ENCODE data around the gene PKN2. TPM values are rescaled to one million over a fixed set of nuclear protein-coding genes. Genes with fewer than 3 reads are reported as not detected.

The PKN2 gene
- total RNA-seq, 1 experiment from 2014 or later, result 74.1 TPM

- intact Hi-C loops (cut with micrococcal nuclease; ENCODE audit: unreplicated experiment), result no loop called here
- Histone ChIP-seq H3K27me3 (ENCODE audit: control insufficient read depth, insufficient read depth, low read length) (peaks cover 13% of the 10 kb centered on the region; the same call in 1 of the 2 replicates), H3K4me3 (ENCODE audit: low read depth in 2 of 2, low read length in 2 of 2) (no peak overlapping the region), H3K27ac (ENCODE audit: low read length) (no peak overlapping the region), H3K36me3 (ENCODE audit: control insufficient read depth, insufficient read depth, low read length) (no peaks in the 10 kb centered on the region), H3K4me1 (ENCODE audit: control insufficient read depth, insufficient read depth, low read length) (no peaks in the 10 kb centered on the region), H3K9me3 (ENCODE audit: control insufficient read depth, insufficient read depth, low read depth, low read length) (no peaks in the 10 kb centered on the region)
- ChIA-PET POLR2A (no interaction called here), CTCF (no interaction called here)
- no peak for TF ChIP-seq CTCF (IDR thresholded peaks at IDR 0.05)
- TF ChIP-seq, protein P1, sequence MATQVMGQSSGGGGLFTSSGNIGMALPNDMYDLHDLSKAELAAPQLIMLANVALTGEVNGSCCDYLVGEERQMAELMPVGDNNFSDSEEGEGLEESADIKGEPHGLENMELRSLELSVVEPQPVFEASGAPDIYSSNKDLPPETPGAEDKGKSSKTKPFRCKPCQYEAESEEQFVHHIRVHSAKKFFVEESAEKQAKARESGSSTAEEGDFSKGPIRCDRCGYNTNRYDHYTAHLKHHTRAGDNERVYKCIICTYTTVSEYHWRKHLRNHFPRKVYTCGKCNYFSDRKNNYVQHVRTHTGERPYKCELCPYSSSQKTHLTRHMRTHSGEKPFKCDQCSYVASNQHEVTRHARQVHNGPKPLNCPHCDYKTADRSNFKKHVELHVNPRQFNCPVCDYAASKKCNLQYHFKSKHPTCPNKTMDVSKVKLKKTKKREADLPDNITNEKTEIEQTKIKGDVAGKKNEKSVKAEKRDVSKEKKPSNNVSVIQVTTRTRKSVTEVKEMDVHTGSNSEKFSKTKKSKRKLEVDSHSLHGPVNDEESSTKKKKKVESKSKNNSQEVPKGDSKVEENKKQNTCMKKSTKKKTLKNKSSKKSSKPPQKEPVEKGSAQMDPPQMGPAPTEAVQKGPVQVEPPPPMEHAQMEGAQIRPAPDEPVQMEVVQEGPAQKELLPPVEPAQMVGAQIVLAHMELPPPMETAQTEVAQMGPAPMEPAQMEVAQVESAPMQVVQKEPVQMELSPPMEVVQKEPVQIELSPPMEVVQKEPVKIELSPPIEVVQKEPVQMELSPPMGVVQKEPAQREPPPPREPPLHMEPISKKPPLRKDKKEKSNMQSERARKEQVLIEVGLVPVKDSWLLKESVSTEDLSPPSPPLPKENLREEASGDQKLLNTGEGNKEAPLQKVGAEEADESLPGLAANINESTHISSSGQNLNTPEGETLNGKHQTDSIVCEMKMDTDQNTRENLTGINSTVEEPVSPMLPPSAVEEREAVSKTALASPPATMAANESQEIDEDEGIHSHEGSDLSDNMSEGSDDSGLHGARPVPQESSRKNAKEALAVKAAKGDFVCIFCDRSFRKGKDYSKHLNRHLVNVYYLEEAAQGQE (IDR thresholded peaks at IDR 0.05; ENCODE audit: insufficient read depth in 1 of 2, low read depth in 2 of 2, low read length in 1 of 2), result no peak
- no peak for TF ChIP-seq SIN3A (IDR thresholded peaks at IDR 0.05; ENCODE audit: borderline replicate concordance, insufficient read depth, low read depth, low read length)
- TF ChIP-seq TCF7L2 (IDR thresholded peaks at IDR 0.05; ENCODE audit: low read depth, low read length), result no peak
- TF ChIP-seq POLR2AphosphoS5 (IDR thresholded peaks at IDR 0.05; ENCODE audit: low read depth, low read length), result no peak
- ATAC-seq, result no peak
- no peak for DNase-seq (ENCODE audit: low read depth, low spot score)
- BruUV-seq (replicated peaks), result no TSS peak
- in situ Hi-C loops (cut with HindIII; ENCODE audit: low pct_unique_long_range_greater_than_20kb, low sequenced_read_pairs), result no loop called here
Observed at GRCh38 chr1:88673446-88673845, 10.6 kb upstream of the PKN2 start.

GRCh38 chr1:88678405-88678804, 5.7 kb upstream of the PKN2 start:
- no peak overlapping the region for H3K4me3 ChIP-seq (ENCODE audit: low read depth in 2 of 2, low read length in 2 of 2)
- intact Hi-C loops (cut with micrococcal nuclease; ENCODE audit: unreplicated experiment) (no loop called here), in situ Hi-C loops (cut with HindIII; ENCODE audit: low pct_unique_long_range_greater_than_20kb, low sequenced_read_pairs) (no loop called here)
- POLR2A ChIA-PET, result no interaction called here
- no peaks in the 10 kb centered on the region for H3K9me3 ChIP-seq (ENCODE audit: control insufficient read depth, insufficient read depth, low read depth, low read length)
- no peaks in the 10 kb centered on the region; the same call in 1 of the 2 replicates for H3K27me3 ChIP-seq (ENCODE audit: control insufficient read depth, insufficient read depth, low read length)
- no peak for TF ChIP-seq CTCF (IDR thresholded peaks at IDR 0.05)
- no peak for TF ChIP-seq SIN3A (IDR thresholded peaks at IDR 0.05; ENCODE audit: borderline replicate concordance, insufficient read depth, low read depth, low read length)
- TF ChIP-seq, protein P1 (IDR thresholded peaks at IDR 0.05; ENCODE audit: insufficient read depth in 1 of 2, low read depth in 2 of 2, low read length in 1 of 2), result no peak
- no peak for TF ChIP-seq POLR2AphosphoS5 (IDR thresholded peaks at IDR 0.05; ENCODE audit: low read depth, low read length)
- no peak for TF ChIP-seq TCF7L2 (IDR thresholded peaks at IDR 0.05; ENCODE audit: low read depth, low read length)
- DNase-seq (ENCODE audit: low read depth, low spot score) (no peak), ATAC-seq (no peak)
- BruUV-seq (replicated peaks), result no TSS peak
- H3K27ac ChIP-seq (ENCODE audit: low read length), result no peak overlapping the region
- CTCF ChIA-PET, result no interaction called here
- H3K36me3 ChIP-seq (ENCODE audit: control insufficient read depth, insufficient read depth, low read length), result peaks cover 2% of the 10 kb centered on the region; the same call in 1 of the 2 replicates
- peaks cover 9% of the 10 kb centered on the region for H3K4me1 ChIP-seq (ENCODE audit: control insufficient read depth, insufficient read depth, low read length)
